Right lobe of liver (tissue), 4 donors: Measurements from ENCODE around the gene RNF17.

Source experiments
- POLR2A ChIP-seq: fragments of 450-650 bp; IDR thresholded peaks from one replicate; pipeline ENCODE4 v1.6.1; 2017; ENCODE audit warnings: antibody characterized with exemption, mild to moderate bottlenecking
- TF ChIP-seq, protein P1 (sequence below), 4 donors: fragments of 200-600 bp in 3 of 4; fragments of 450-650 bp in 1 of 4; IDR thresholded peaks; one replicate each; pipeline versions ENCODE4 v1.5.1 to v1.8.0; 2016 to 2022; ENCODE audit warnings: antibody characterized with exemption in 4 of 4, mild to moderate bottlenecking in 2 of 4
- donor health status: DM: no; HTN: no; CAD: no.
- donor health status: DM: no; HTN: no; CAD: no.
- donor health status: DM: no; HTN: yes; CAD: no.

DNA sequence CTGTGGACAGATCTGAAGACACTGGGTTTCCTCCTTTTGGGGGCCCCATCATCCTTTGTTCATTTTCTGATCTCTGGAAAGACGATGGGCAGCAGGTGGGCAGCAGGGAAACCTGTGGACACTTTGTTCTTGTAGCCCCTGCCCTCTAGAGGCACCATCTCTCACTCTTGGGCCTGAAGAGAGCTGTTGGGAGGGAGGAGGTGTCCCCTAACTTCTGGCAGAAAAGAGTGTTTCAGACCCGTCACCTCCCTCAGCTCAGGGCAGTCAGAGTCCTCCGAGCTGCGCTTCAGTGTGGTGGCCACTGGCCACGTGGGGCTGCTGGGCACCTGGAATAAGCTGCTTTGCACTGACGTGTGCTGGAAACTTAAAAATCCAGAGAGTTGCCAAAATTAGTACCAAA lies 26.9 kb upstream of the RNF17 start:
- TF ChIP-seq POLR2A, result no peak
- TF ChIP-seq, protein P1, sequence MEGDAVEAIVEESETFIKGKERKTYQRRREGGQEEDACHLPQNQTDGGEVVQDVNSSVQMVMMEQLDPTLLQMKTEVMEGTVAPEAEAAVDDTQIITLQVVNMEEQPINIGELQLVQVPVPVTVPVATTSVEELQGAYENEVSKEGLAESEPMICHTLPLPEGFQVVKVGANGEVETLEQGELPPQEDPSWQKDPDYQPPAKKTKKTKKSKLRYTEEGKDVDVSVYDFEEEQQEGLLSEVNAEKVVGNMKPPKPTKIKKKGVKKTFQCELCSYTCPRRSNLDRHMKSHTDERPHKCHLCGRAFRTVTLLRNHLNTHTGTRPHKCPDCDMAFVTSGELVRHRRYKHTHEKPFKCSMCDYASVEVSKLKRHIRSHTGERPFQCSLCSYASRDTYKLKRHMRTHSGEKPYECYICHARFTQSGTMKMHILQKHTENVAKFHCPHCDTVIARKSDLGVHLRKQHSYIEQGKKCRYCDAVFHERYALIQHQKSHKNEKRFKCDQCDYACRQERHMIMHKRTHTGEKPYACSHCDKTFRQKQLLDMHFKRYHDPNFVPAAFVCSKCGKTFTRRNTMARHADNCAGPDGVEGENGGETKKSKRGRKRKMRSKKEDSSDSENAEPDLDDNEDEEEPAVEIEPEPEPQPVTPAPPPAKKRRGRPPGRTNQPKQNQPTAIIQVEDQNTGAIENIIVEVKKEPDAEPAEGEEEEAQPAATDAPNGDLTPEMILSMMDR (IDR thresholded peaks at IDR 0.05), result no peak
